ENCODE results near the gene CWC15.

GRCh38 chr11:94987378-94987777 is 14.0 kb upstream of the CWC15 start:
- TF ChIP-seq CTCF (conservative IDR thresholded peaks at IDR 0.05; ENCODE audit: low read length) (no peak), EZH2phosphoT487 (IDR thresholded peaks at IDR 0.05; ENCODE audit: borderline replicate concordance, low read depth, low read length) (no peak)

Measured in OCI-LY7 (cell line).